Transverse colon (tissue), 4 donors: ENCODE data around the gene TATDN3.

Source experiments
- CTCF ChIP-seq, 5 experiments: fragments of 200-600 bp in 3 of 5; fragments of 450-650 bp in 2 of 5; sonication (generic) in 3 of 5; IDR thresholded peaks; 1 replicate in 2 of 5; 2 replicates in 3 of 5; pipeline ENCODE4 v1.5.1; 2016 to 2017; ENCODE audit warnings: antibody characterized with exemption in 5 of 5, inconsistent platforms in 3 of 5, mild to moderate bottlenecking in 2 of 5, moderate library complexity in 1 of 5
- EP300 ChIP-seq: sonication (generic); formaldehyde crosslinking; IDR thresholded peaks from one replicate; pipeline ENCODE4 v1.6.1; 2017; ENCODE audit warnings: antibody characterized with exemption, low read depth
- POLR2A ChIP-seq: fragments of 450-650 bp; IDR thresholded peaks from one replicate; pipeline ENCODE4 v1.6.1; 2016; ENCODE audit warnings: antibody characterized with exemption, mild to moderate bottlenecking, moderate library complexity
- POLR2AphosphoS5 ChIP-seq, 3 donors: sonication (generic); formaldehyde crosslinking; IDR thresholded peaks; one replicate each; pipeline ENCODE4 v1.6.1; 2016; ENCODE audit warnings: antibody characterized with exemption in 3 of 3

- TF ChIP-seq POLR2AphosphoS5 (IDR thresholded peaks at IDR 0.05) (no peak), CTCF (IDR thresholded peaks at IDR 0.05) (no peak), EP300 (no peak), POLR2A (no peak)
Measured at GRCh38 chr1:212819726-212820125, 28.0 kb downstream of the TATDN3 start.
